ENCODE data around the gene INTS3.
A peak's percentile ranks its signal among the peaks of the same experiment; 100 is the strongest.

Gene INTS3

GRCh38 chr1:153799566-153800465 lies 72.0 kb downstream of the INTS3 start:
- DNase-seq = no peak
- peaks cover 20% of the 10 kb centered on the region for H3K4me1 Mint-ChIP-seq (ENCODE audit: low read depth)
- no peaks in the 10 kb centered on the region for H3K9me3 Mint-ChIP-seq
- no peak overlapping the region for H3K4me3 Mint-ChIP-seq
- peak overlapping the region; percentile 47 for H3K27ac Mint-ChIP-seq
- no peaks in the 10 kb centered on the region for H3K27me3 Mint-ChIP-seq
- peaks cover 18% of the 10 kb centered on the region for H3K36me3 Mint-ChIP-seq (ENCODE audit: low read depth)

GRCh38 chr1:153800516-153800915 lies 72.7 kb downstream of the INTS3 start:
- Mint-ChIP-seq H3K27ac (peak overlapping the region; percentile 47), H3K4me3 (no peak overlapping the region), H3K36me3 (ENCODE audit: low read depth) (peaks cover 22% of the 10 kb centered on the region), H3K27me3 (no peaks in the 10 kb centered on the region), H3K4me1 (ENCODE audit: low read depth) (peaks cover 26% of the 10 kb centered on the region), H3K9me3 (no peaks in the 10 kb centered on the region)
- DNase-seq = no peak

- no peaks in the 10 kb centered on the region for H3K9me3 Mint-ChIP-seq
- H3K36me3 Mint-ChIP-seq (ENCODE audit: low read depth) = peaks cover 27% of the 10 kb centered on the region
- H3K27me3 Mint-ChIP-seq = no peaks in the 10 kb centered on the region
- DNase-seq = no peak
- H3K4me1 Mint-ChIP-seq (ENCODE audit: low read depth) = peaks cover 32% of the 10 kb centered on the region
- peak overlapping the region; percentile 44 for H3K27ac Mint-ChIP-seq
- H3K4me3 Mint-ChIP-seq = no peak overlapping the region
Measured at GRCh38 chr1:153801028-153801625, 73.3 kb downstream of the INTS3 start.

GRCh38 chr1:153801786-153802697 lies 74.2 kb downstream of the INTS3 start:
- DNase-seq = no peak

DNA sequence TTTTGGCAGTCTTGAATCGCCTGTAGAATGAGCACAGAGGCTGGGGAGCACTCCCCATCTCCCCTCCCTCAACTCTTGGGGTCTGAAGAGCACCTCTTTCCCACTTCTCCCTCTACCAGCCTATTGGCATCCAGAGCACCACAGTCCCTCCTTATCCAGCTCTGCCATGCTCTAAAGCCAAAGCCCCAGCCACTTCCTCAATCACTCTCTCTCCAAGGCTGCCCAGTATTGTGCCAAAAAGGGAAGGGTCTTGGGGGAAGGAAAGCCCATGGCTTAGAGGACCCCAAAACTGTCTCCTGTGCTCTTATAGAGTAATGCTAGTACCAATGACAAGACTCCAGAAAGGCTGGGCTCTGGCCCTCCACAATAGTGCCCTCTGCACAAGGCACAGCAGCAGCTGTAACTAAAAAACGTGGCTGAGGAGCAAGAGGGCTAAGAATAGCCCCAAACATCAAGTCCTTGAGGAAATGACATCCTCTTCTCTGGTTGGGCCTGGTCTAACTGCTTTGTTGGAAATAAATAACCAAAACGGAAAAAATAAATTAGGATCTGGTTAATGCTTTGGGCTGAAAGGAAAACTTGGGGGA lies 75.7 kb downstream of the INTS3 start:
- peak overlapping the region; percentile 37 for H3K27ac Mint-ChIP-seq
- no peak for DNase-seq
- no peaks in the 10 kb centered on the region for H3K9me3 Mint-ChIP-seq
- H3K4me1 Mint-ChIP-seq (ENCODE audit: low read depth) = peaks cover 35% of the 10 kb centered on the region
- no peak overlapping the region for H3K4me3 Mint-ChIP-seq
- peaks cover 46% of the 10 kb centered on the region for H3K36me3 Mint-ChIP-seq (ENCODE audit: low read depth)
- H3K27me3 Mint-ChIP-seq = no peaks in the 10 kb centered on the region

More at GRCh38 chr1:153801786-153802697, 74.2 kb downstream of the INTS3 start:
- Mint-ChIP-seq H3K4me3 (no peak overlapping the region), H3K27ac (peak overlapping the region; percentile 44), H3K27me3 (no peaks in the 10 kb centered on the region), H3K4me1 (ENCODE audit: low read depth) (peaks cover 40% of the 10 kb centered on the region), H3K36me3 (ENCODE audit: low read depth) (peaks cover 35% of the 10 kb centered on the region), H3K9me3 (no peaks in the 10 kb centered on the region)

- H3K4me3 Mint-ChIP-seq = no peak overlapping the region
- no peaks in the 10 kb centered on the region for H3K27me3 Mint-ChIP-seq
- no peak for DNase-seq
- H3K9me3 Mint-ChIP-seq = no peaks in the 10 kb centered on the region
- peaks cover 35% of the 10 kb centered on the region for H3K4me1 Mint-ChIP-seq (ENCODE audit: low read depth)
- H3K27ac Mint-ChIP-seq = peak overlapping the region; percentile 68
- peaks cover 51% of the 10 kb centered on the region for H3K36me3 Mint-ChIP-seq (ENCODE audit: low read depth)
Measured at GRCh38 chr1:153804112-153804511, 76.3 kb downstream of the INTS3 start.

GRCh38 chr1:153805042-153805745 lies 77.3 kb downstream of the INTS3 start:
- H3K27me3 Mint-ChIP-seq = no peaks in the 10 kb centered on the region
- H3K27ac Mint-ChIP-seq = peak overlapping the region; percentile 90
- peaks cover 35% of the 10 kb centered on the region for H3K4me1 Mint-ChIP-seq (ENCODE audit: low read depth)
- peak overlapping the region; percentile 39 for H3K4me3 Mint-ChIP-seq
- no peaks in the 10 kb centered on the region for H3K9me3 Mint-ChIP-seq
- DNase-seq = peak; percentile 64
- peaks cover 62% of the 10 kb centered on the region for H3K36me3 Mint-ChIP-seq (ENCODE audit: low read depth)

- Mint-ChIP-seq H3K4me3 (peak overlapping the region; percentile 39), H3K27ac (peak overlapping the region; percentile 90), H3K36me3 (ENCODE audit: low read depth) (peaks cover 71% of the 10 kb centered on the region), H3K4me1 (ENCODE audit: low read depth) (peaks cover 35% of the 10 kb centered on the region), H3K9me3 (no peaks in the 10 kb centered on the region), H3K27me3 (no peaks in the 10 kb centered on the region)
- no peak for DNase-seq
Measured at GRCh38 chr1:153805886-153806719, 78.3 kb downstream of the INTS3 start.

DNA sequence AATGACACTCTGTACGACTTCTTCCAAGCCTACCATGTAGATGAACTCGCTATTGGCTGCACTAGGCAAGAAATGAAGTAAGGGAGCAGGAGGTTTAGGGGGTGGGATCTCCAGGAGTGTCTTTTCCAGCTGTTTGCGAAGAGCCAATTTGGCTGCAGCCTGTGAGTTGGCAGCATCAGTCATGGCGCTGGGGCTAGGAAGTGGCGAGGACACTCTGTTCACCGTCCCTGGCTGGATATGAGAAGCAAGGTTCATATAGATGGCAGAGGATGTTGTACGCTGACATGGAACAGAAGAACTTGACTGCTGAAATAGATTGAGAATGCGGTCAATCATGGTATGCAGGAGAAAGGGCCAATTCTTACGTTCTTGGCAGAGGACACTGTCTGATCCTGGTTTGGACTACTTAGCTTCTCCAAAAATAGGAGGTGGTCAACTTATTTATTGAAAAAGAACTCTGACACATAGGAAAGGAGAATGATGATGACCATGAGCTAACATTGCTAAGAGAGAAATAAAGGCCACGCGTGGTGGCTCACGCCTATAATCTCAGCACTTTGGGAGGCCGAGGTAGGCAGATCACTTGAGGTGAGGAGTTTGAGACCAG lies 88.5 kb downstream of the INTS3 start:
- H3K9me3 Mint-ChIP-seq = no peaks in the 10 kb centered on the region
- peaks cover 85% of the 10 kb centered on the region for H3K36me3 Mint-ChIP-seq (ENCODE audit: low read depth)
- no peaks in the 10 kb centered on the region for H3K4me1 Mint-ChIP-seq (ENCODE audit: low read depth)
- H3K27me3 Mint-ChIP-seq = no peaks in the 10 kb centered on the region
- peak overlapping the region; percentile 2 for H3K27ac Mint-ChIP-seq
- no peak overlapping the region for H3K4me3 Mint-ChIP-seq
- DNase-seq = no peak

GRCh38 chr1:153818876-153819275 lies 91.0 kb downstream of the INTS3 start:
- peak overlapping the region; percentile 68 for H3K27ac Mint-ChIP-seq

More at GRCh38 chr1:153818876-153819275, 91.0 kb downstream of the INTS3 start:
- H3K36me3 Mint-ChIP-seq (ENCODE audit: low read depth) = peaks cover 75% of the 10 kb centered on the region
- H3K9me3 Mint-ChIP-seq = no peaks in the 10 kb centered on the region
- no peak overlapping the region for H3K4me3 Mint-ChIP-seq
- H3K27me3 Mint-ChIP-seq = no peaks in the 10 kb centered on the region
- no peak for DNase-seq
- H3K4me1 Mint-ChIP-seq (ENCODE audit: low read depth) = peaks cover 1% of the 10 kb centered on the region
